GM15510 (cell line): ENCODE measurements around the gene CDC42EP3.

ENCODE experiments used
- POLR2A ChIP-seq: IDR thresholded peaks from 3 replicates; pipeline ENCODE4 v1.6.1; 2011; ENCODE audit warnings: borderline replicate concordance; ENCODE audit not compliant: insufficient read length; ENCODE audit errors: extremely low read depth

The CDC42EP3 gene

DNA sequence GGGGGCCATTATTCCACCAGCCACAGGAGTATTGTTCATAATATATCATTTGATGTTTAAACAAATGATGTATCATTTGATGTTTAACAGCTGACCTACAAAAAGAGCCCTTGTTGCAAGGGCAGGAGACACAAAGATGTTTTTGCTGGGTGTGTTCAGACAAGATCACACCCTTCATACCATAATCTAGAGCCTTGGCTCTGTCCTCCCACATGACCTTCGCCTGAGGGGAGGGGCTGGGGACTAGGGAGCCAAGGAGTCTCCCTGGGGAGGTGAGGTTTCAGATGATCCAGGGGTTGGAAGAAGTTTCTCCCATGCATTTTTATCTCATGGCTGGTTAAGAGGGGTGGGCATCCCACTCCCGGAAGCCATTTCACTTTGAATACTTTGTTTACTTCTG lies 33.5 kb downstream of the CDC42EP3 start:
- TF ChIP-seq POLR2A, result no peak

DNA sequence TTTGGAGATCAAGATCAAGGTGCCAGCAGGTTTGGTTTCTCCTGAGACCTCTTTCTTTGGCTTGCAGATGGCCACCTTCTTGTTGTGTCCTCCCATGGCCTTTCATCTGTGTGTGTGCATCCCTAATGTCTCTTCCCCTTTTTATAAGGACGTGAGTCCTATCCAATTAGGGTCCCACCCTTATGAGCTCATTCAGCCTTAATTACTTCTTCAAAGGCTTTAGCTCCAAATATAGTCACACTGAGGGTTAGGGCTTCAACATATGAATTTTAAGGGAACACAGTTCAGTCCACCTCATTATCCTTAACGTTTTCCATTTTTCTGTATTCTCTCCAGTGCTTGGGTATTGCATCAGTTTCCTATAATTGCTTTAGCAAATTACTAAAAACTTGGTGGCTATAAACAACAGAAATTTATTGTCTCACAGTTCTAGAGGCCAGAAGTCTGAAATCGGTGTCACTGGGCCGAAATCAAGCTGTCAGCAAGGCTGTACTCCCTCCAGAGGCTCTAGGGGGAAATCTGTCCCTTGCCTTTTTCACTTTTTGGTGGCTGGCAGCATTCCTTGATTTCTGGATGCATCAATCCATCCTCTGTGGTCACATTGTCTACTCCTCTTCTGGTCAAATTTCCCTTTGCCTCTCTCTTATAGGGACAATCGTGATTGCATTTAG lies 34.1 kb downstream of the CDC42EP3 start:
- no peak for TF ChIP-seq POLR2A

DNA sequence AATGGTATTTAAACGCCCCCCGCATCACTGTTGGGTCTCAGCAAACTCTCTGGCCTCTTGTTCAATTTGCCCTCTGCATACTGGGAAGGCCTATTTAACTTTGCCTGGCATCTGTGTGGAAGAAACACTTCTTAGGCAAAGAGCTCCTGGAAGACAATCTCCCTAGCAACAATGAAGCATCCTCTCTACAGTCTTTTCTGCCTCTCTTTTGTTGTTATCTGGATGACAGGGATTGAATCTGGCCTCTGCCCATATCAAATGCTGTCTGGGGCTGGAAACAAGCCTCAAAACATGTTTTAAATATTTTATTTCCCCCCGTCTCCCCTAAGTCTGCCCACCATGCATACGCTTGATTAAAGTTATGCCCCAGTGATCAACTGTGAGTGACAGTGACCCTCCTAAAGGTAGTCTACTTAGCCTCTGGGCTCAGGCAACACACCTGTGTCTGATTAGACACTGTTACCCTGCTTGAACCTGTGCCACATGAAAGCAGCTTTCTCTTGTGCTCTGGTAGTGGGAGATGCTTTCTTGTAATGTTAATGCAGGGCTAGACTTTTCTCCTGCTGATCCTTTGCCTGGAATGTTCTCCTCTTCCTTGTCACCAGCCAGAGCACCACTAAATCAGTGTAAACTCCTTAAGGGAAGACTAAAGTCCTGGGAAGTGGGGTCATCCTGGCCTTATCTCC lies 34.9 kb downstream of the CDC42EP3 start:
- TF ChIP-seq POLR2A, result no peak

DNA sequence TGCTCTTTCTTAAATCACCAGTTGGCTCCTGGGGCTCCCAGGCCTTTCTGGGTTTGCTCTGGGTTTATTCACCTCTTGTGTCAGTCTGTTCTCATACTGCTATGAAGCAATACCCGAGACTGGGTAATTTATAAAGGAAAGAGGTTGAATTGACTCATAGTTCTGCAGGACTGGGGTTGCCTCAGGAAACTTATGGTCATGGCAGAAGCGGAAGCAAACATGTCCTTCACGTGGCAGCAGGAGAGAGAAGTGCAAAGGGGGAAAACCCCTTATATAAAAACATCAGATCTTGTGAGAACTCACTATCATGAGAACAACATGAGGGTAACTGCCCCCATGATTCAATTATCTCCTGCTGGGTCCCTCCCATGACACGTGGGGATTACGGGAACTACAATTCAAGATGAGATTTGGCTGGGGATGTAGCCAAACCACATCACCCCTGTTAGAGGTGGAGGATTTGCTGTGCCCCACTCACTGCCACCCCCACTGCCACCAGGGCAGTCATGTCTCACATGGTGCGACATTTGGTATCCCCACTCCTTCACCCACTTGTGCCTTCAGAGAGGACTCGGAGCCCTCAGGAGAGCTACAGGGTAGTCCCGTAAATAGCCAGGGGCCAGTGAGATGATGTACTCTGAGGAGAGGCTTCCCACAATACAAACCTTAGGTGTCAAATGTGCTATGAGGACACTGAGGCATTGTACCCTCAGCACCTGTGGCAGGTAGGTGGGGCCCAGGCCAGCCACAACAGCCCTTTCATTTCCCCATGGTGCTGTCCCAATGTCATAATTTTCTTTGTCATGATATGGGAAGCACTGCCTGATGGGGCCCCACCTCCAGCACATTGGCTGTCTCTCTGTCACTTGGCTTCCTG lies 35.7 kb downstream of the CDC42EP3 start:
- no peak for TF ChIP-seq POLR2A

DNA sequence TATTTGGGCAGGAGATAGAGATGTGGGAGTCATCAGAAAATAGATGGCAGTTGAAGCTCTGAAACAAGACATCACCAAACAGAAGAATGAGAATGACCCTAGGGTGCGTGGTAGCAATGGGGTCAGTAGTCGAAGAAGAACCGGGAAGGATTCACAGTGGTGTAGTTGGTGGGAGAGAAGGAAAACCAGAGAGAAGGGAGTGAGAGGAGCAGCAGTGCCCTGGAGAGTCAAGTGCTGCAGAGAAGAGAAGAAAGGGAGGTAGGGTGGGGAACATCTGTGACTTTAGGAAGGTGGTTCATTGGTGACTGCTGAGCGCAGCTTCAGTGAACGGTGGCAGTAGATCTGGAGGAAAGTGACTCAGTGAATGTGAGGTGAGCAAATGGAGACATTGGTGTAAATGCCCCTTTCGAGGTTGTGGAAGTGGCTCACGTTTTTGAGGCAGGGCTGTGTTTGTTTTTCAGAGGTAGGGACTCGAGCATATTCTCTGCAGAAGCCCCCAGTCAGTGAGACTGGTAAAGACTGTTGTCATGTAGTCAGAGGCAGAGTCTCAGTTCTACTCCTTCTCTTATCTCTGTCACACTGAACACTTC lies 36.4 kb downstream of the CDC42EP3 start:
- TF ChIP-seq POLR2A, result peak; percentile 35

DNA sequence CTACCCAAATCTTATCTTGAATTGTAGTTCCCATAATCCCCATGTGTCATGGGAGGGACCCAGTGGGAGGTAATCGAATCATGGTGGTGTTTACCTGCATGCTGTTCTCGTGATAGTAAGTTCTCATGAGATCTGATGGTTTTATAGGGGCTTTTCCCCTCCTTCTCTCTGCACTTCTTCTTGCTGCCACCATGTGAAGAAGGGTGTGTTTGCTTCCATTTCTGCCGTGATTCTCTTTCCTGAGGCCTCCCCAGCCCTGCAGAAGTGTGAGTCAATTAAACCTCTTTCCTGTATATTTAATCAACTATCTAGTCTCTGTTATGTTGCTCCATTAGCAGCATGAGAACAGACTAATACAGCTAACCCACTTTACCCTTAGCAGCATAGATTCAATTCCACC lies 37.6 kb downstream of the CDC42EP3 start:
- TF ChIP-seq POLR2A, result no peak

DNA sequence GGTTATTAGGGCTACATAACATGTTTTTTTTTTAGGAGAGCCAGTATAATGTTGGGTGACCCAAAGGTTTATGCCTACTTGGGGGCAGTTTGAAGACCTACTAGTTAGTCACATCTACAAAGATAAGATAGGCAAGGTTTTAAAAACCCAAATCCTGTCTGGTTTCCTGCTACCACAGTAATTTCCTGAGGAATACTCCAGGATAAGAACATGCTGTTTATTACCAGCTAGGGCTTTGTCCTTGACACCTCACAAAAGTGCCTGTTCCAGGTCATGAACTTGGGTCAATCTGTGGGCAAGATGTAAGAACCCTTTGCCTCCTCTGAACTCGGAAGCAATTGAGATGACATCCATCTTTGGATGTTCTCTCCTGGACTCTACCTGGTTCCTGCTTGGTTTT lies 38.2 kb downstream of the CDC42EP3 start:
- no peak for TF ChIP-seq POLR2A

DNA sequence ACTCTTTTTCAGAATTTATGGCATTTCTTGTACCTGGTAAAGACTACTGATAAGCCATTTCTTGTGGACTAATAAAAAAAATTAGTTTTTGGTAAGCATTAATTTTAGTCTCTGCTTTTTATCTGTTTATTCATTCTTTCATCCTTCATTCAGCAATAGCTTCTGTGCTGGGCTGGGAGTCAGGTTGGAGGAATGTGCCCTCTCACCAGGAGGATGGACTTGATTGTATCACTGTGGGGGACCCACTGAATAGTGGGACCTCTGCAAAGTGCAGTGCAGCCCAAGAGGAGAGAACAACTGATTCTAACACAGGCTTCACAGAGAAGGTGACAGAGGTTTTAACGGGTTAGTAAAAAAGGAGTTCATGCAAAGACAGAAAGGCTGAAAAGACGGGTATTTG lies 39.1 kb downstream of the CDC42EP3 start:
- no peak for TF ChIP-seq POLR2A

DNA sequence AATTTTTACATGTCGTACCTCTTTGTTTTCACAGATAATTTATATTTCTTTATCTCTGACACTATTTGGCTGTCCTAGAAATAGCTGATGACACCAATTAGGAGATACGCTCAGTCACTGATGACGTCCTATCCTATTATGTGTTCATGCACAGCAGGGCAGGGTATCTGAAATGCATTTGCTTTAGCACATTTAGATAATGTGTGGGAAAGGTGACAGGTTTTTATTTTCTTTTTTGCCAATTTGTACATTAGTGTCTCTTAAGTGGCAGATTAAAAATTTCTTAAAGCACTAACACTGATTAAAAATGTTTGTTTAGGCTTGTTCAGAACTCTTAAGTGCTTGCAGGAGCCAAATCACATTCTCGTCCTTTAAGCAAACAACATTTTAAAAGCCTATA lies 39.7 kb downstream of the CDC42EP3 start:
- TF ChIP-seq POLR2A, result no peak

DNA sequence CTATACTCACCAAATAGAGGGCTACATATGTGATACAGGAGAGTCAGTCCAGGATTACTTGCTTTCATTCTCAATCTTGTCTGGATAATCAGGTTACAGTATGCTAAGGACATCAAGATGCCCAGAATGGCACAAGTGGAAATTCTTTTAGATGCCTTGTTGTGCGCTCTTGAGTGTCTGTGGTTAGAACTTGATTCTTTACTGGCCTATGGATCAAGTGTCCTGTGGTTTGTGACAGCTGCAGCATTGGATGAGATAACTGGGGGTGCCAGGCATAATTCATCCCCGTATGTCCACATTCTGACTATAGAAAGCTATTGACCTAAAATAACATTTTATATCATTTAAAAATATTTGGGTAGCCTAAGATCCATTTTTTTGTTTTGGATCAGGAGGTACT lies 40.1 kb downstream of the CDC42EP3 start:
- no peak for TF ChIP-seq POLR2A

DNA sequence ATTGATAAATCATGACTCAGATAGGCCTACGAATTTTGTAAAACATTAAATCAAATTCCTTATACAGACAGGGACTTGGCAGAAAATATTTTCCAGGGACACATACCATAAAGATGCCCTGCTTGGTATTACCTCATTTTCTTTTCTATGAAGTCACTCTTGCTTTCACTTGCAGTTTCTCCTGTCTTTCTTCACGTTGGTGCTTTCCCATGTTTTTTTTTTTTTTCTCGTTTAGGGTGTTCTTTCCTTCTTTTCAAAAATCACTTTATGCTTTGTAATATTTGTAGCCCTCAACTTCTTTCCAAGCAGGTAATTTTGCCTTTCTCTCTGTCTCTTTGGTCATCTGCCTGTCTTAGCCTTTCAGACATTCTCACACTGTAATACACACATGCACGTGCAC lies 40.7 kb downstream of the CDC42EP3 start:
- no peak for TF ChIP-seq POLR2A

DNA sequence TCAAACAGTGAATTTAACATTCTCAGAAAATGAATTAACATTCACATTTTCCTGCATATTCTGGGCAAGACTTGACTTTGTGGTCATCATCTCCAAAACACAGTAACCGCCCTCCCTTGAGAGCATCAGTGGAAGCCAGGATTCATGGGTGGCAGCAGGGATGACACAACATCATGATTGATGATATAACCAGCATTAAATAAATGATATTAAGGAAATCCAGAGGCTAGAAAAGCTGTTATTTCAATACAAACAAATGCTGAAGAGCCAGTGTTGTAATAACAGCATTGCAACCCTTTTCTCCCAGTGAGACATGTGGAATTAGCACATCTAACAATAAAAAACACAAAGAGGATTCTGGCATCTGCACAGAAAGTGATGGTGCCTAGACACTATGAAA lies 41.1 kb downstream of the CDC42EP3 start:
- TF ChIP-seq POLR2A, result no peak

DNA sequence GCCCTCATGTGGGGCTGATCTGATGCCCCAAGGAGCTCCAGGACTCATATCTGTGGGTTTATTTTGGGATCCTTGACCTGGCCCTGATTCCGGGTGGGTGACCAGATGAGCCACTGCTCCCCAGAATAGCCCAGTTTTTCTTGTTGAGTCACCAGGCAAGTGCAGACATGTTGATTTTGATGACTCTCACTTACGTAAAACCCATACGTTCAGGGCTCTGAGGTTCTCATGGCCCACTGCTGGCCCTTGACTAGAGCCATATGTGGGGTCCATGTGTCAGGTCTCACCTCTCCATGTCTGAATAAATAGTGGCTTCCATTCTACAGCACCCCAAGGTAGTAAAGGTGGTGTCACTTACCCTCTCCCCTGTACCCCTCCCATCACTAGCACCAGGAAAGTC lies 41.9 kb downstream of the CDC42EP3 start:
- no peak for TF ChIP-seq POLR2A

DNA sequence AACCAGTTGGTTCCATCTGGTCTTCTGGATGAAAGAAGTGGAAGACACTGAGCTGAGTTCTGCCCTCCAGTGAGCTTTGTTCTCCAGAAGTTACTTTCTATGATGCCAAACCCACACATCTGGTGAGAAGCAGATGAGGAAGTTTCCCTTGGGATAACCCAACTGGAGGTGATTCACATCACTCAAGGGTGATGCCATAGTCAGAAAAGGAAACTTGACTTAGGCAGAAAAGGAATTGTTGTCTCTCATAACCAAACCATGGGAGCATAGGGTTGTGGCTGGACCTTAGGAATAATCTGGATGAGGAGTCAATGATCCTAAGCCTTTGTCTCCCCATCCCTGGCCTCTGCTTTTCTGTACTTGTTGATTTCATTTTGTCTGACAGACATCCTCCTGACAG lies 43.7 kb downstream of the CDC42EP3 start:
- no peak for TF ChIP-seq POLR2A
